ENCODE results near the gene CCNL1. TPM values are rescaled to one million over a fixed set of nuclear protein-coding genes. Genes with fewer than 3 reads are reported as not detected.

CCNL1 gene
- total RNA-seq, 1 donor from 2014 or later = 61.2 TPM

GRCh38 chr3:157152438-157152837 lies 7.5 kb downstream of the CCNL1 start:
- H3K4me3 ChIP-seq (ENCODE audit: low read depth, low read length) = no peak overlapping the region
- no peak for DNase-seq (ENCODE audit: low read depth)
- no peak for TF ChIP-seq CTCF (conservative IDR thresholded peaks at IDR 0.05; ENCODE audit: low read depth, low read length)

GRCh38 chr3:157151627-157152026 lies 8.3 kb downstream of the CCNL1 start:
- DNase-seq (ENCODE audit: low read depth) = no peak
- TF ChIP-seq CTCF (conservative IDR thresholded peaks at IDR 0.05; ENCODE audit: low read depth, low read length) = no peak
- H3K4me3 ChIP-seq (ENCODE audit: low read depth, low read length) = no peak overlapping the region

- no peak overlapping the region for H3K4me3 ChIP-seq (ENCODE audit: low read depth, low read length)
- DNase-seq (ENCODE audit: low read depth) = no peak
- no peak for TF ChIP-seq CTCF (conservative IDR thresholded peaks at IDR 0.05; ENCODE audit: low read depth, low read length)
These were observed 8.8 kb downstream of the CCNL1 start for GRCh38 chr3:157151151-157151550.

GRCh38 chr3:157149136-157149696 lies 10.7 kb downstream of the CCNL1 start:
- no peak overlapping the region for H3K4me3 ChIP-seq (ENCODE audit: low read depth, low read length)
- no peak for DNase-seq (ENCODE audit: low read depth)
- no peak for TF ChIP-seq CTCF (conservative IDR thresholded peaks at IDR 0.05; ENCODE audit: low read depth, low read length)

GRCh38 chr3:157148196-157148889 lies 11.6 kb downstream of the CCNL1 start:
- TF ChIP-seq CTCF (conservative IDR thresholded peaks at IDR 0.05; ENCODE audit: low read depth, low read length) = no peak
- no peak overlapping the region for H3K4me3 ChIP-seq (ENCODE audit: low read depth, low read length)
- no peak for DNase-seq (ENCODE audit: low read depth)

- H3K4me3 ChIP-seq (ENCODE audit: low read depth, low read length) = no peak overlapping the region
- DNase-seq (ENCODE audit: low read depth) = no peak
These were observed 12.7 kb downstream of the CCNL1 start for GRCh38 chr3:157147099-157147803.

More at GRCh38 chr3:157147099-157147803, 12.7 kb downstream of the CCNL1 start:
- TF ChIP-seq CTCF (conservative IDR thresholded peaks at IDR 0.05; ENCODE audit: low read depth, low read length) = no peak

All from epithelial cell of proximal tubule (primary cell).